GM21526 (cell line): ENCODE results near the gene SLAMF6.
"Not testable (repeated sequence)": the region's sequence is repeated elsewhere in the genome, so short reads cannot be mapped to it uniquely, and the experiment has no call there.

Experiments
- ATAC-seq: cut with Tn5 transposase; IDR thresholded peaks from one replicate; pipeline ENCODE4 v1.9.1; 2021; ENCODE audit warnings: moderate library complexity; ENCODE audit not compliant: unreplicated experiment, low FRiP score

SLAMF6 gene

DNA sequence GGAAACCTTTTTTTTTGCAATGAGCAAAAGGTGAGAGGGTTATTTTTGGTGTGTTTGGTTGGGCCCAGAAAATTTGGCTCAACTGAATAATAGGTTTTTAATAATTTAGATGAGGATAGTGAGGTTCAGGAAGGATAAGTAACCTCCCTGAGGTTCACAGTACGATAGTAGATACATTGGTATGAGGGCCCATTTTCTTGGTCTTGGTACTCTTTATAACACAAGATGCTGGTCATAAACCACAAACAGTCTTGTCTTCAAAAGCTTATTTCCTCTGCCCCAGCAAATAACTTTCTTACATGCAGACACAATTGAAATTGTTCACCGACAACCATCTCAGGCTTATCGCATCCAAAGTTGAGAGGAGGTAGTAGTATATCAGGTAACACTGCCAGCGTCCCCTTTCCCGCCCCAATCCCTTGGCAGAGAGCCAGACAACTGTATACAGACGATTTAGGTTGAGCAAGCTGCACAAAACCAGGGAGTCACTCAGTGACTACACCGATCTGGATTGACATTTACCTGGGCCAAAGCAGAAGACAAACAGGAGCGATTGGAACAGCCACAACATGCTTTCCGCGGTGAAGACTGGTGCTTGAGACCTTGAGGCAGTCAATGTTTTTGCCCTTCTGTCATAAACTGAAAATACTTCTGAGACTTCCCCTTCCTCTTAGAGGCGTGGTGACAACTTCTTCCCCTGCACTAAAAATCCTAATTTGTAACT lies at the start of gene SLAMF6:
Gene SLAMF6 (minus strand): TSS at position 634 of the 724 bp plus-strand sequence. CDS start 63 bp downstream, at position 571.
- peak; percentile 67 for ATAC-seq

DNA sequence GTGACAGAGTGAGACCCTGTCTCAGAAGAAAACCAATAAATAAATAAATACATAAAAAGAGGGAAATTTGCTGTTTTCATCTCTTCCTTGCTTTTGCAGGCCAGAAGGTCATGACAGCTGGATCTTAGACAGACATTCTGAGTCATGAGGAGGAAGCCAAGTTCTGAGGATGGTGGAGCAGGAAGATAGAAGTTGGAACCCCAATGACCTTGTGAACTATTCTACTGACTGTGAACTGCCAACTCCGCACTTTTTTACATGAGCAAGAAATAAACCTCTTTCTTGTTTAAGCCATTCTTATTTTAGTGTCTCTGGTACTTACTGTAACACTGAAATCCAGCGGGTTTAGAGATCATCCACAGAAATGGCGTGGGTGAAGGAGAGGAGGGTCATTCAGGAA lies 47.8 kb upstream of the SLAMF6 start:
- no peak for ATAC-seq

DNA sequence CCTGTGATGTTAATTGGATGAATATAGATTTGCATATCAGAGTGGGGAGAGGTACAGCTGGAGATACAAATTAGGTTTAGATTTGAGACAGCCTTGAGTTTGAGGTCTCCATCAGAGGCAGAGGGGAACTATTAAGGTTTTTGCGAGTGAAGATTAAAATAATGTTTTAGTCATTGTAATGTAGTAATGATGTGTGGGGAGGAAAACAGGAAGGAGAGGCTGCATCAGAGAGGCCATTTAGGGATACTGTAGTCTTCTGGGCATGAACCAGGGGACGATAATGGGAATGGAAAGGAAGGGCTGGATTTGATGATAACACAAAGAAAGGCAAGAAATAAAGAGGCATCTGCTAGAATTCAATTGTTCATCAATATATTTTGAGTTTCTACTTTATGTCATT lies 46.8 kb upstream of the SLAMF6 start:
- no peak for ATAC-seq

DNA sequence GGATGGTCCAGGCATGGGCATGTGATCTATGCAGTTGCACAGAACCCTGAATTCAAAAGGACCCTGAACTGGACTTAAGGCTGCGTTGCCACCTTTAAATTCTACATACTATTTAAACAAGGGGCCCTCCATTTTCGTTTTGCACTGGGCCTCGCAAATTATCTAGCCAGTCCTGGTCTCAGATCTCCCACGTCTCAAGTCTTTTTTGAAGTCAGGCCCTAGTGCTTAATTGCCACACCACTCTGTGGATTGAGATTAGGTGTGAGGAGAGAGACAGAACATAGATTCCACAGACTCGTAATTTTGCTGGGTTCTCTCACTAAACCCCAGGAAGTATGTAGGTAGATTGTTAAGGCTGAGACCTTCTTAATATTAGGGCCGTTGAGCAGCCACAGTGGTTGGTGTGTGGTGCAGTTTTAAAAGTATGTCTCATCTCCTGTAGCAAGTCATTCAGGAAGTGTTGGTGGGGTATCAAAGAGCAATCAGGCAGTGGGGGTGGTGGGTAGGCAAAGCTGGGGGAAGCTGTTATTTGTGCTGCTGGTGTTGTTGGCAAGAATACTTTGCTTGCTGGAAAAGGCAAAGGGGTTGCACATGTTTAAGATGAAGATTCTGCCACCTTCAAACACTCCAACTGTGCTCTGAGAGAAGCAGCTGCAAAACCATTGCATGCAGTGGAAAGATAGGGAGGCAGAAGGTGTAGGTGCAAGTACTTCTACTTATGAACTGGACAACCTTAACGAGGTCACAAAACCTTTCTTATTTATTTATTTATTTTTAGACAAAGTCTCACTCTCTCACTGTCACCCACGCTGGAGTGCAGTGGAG lies 45.0 kb upstream of the SLAMF6 start:
- ATAC-seq, result no peak

DNA sequence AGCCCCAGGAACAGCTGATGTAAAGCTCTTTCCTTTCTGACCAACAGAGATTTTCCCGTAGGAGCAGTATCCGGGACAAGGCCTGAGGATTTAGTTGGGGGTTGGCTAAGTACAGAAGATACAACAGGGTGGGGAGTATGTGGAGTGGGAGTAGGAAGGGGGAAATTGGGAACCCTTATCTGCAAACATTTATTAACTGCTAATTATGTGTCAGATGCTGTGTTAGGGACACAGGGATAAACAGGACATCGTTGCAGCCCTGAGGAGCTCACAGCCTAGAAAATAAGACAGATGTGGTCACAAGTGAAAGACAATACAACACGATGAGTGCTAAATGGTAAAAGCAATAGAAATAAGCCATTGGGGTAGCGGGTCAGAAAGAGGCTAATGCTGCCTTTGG lies 44.3 kb upstream of the SLAMF6 start:
- ATAC-seq, result no peak

DNA sequence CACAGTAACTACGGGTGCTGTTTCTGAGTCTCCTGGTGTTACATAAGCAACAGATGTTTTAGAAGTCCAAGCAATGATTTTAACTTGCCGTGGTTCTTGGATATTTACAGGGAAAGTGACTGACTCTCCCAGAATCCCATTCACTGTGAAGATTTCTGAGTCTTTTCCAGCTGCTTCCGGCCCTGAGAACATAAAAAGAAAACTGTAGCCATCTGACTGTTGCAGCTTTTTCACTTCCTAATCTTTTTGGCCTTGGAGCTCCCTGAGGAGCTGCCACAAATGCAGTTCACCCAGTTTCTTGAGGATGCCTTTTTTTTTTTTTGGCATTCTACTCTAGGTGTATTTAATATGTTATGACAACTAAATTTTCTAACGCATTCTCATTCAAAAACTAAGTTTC lies 42.5 kb upstream of the SLAMF6 start:
- ATAC-seq, result no peak

DNA sequence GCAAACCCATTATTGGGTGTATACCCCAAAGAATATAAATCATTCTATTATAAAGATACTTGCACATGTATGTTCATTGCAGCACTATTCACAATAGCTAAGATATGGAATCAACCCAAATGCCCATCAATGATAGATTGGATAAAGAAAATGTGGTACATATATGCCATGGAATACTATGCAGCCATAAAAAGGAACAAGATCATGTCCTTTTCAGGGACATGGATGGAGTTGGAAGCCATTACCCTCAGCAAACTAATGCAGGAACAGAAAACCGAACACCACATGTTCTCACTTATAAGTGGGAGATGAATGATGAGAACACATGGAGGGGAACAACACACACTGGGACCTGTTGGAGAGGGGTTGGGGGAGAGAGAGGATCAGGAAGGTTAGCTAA lies 40.2 kb upstream of the SLAMF6 start:
- ATAC-seq, result not testable (repeated sequence)

DNA sequence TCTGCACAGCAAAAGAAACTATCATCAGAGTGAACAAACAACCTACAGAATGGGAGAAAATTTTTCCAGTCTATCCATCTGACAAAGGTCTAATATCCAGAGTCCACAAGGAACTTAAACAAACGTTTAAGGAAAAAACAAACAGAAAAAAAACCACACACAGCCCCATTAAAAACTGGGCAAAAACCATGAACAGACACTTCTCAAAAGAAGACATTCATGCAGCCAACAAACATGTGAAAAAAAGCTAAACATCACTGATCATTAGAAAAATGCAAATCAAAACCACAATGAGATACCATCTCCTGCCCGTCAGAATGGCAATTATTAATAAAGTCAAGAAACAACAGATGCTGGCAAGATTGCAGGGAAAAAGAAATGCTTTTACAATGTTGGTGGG lies 39.7 kb upstream of the SLAMF6 start:
- ATAC-seq, result not testable (repeated sequence)

DNA sequence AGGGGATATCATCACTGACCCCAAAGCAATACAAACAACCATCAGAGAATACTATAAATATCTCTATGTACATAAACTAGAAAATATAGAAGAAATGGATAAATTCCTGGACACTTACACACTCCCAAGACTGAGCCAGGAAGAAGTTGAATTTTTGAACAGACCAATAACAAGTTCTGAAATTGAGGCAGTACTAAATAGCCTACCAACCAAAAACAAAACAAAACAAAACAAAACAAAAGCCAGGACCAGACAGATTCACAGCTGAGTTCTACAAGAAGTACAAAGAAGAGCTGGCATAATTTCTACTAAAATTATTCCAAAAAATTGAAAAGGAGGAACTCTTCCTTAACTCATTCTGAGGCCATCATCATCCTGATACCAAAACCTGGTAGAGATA lies 37.8 kb upstream of the SLAMF6 start:
- no peak for ATAC-seq

DNA sequence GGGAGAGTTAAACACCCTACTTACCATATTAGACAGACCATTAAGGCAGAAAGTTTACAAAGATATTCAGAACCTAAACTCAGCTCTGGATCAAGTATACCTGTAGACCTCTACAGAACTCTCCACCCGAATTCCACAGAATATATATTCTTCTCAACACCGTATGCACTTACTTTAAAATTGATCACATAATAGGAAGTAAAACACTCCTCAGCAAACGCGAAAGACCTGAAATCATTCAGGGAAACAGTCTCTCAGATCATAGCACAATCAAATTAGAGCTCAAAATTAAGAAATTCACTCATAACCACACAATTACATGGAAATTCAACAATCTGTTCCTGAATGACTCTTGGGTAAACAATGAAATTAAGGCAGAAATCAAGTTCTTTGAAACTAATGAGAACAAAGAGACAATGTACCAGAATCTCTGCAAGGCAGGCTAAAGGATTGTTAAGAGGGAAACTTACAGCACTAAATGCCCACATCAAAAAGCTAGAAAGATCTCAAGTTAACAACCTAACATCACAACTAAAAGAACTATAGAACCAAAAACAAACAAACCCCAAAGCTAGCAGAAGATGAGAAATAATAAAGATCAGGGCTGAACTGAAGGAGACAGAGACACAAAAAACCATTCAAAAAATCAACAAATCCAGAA lies 37.1 kb upstream of the SLAMF6 start:
- no peak for ATAC-seq

DNA sequence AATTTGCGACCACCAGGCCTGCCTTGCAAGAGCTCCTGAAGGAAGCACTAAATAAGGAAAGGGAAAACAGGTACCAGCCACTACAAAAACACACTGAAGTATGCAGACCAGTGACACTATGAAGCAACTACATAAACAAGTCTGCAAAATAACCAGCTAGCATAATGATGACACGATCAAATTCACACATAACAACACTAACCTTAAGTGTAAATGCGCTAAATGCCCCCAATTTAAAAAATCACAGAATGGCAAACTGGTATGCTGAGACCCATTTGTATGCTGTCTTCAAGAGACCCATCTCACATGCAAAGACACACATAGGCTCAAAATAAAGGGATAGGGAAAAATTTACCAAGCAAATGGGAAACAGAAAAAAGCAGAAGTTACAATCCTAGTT lies 36.4 kb upstream of the SLAMF6 start:
- ATAC-seq, result not testable (repeated sequence)

DNA sequence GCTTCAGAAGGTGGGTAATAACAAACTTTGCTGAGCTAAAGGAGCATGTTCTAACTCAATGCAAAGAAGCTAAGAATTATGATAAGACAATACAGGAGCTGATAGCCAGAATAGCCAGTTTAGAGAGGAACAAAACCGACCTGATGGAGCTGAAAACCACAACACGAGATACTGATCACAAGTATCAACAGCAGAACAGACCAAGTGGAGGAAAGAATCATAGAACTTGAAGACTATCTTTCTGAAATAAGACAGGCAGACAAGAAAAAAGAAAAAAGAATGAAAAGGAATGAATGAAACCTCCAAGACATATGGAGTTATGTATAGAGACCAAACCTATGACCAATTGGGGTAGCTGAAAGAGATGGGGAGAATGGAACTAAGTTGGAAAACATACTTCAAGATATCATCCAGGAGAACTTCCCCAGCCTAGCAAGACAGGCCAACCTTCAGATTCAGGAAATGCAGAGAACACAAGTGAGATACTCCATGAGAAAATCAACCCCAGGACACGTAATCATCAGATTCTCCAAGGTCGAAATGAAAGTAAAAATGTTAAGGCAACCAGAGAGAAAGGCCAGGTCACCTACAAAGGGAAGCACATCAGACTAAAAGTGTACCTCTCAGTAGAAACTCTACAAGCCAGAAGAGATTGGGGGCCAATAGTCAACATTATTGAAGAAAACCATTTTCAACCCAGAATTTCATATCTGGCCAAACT lies 35.8 kb upstream of the SLAMF6 start:
- no peak for ATAC-seq

DNA sequence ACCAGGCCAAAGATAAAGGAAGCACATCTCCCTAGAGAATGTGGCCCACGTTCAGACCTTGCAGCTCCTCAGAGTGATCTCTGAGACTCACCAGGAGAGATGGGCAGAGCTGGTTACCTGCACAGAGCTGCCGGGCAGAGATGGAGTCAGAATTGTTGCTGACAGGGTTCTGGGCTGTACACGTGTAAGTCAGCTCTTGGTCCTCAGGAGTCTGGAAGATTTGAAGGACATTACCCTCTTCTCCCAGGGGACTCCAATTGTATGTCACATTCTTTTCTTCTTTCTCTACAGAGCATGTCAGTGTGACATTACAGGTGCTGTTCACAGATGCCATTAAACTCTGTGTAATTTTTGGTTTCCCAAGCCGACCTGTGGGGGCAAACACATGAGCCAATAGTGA lies 30.7 kb upstream of the SLAMF6 start:
- no peak for ATAC-seq

DNA sequence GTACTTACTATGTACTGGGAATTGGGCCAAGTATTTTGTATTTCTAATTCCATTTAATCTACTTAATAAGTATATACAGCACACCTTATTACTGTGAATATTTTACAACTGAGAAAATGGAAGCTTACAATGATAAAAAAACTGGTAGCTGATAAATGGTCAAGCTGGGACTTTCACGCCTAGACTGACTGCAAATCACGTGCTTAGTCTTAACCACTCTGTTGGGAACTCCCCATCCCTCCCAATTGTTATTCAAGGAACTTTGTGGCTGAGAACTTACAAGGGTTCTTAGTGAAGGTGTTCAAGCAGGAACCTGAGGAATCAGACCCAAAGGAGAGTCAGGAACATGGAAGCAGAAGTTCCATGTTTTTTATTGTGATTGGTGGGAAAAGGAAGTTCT lies 29.4 kb upstream of the SLAMF6 start:
- ATAC-seq, result no peak

DNA sequence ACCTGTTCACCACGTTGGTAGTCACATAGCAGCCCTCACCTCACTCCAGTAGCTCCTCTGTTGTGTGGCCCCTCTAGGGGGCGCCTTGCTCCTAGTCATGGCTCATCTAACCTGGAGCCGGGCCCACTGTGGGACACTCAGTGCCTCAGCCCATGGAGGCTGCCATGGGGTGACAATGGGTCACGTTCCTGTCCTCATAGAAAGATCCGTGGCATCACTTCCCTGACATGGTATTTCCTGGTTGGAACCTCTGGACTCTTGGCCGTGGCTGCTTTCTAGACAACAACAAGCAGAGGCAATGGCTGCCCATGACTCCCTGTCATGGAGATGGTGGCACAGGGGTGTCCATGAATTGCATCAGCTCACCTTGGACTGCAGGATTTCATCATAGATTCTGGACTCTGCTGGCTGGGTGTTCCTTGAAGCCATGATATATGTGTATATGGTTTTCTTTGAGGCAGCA lies 27.5 kb upstream of the SLAMF6 start:
- no peak for ATAC-seq

DNA sequence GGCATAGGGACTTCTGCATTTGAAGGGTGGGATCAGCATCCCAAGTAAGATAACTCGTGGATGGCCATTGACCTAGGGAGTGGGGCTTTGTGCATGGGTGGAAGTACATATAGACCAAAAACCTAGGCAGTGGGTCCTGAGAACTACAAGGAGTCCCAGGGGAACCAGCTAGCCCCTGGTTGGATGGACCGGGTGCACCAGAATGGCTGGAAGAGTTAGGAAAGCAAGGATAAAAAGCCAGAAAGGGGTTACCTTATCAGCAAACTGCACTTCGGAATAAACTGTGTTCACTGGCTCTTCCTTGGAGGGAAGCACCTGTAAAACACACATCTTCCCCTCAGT lies 26.6 kb upstream of the SLAMF6 start:
- no peak for ATAC-seq

DNA sequence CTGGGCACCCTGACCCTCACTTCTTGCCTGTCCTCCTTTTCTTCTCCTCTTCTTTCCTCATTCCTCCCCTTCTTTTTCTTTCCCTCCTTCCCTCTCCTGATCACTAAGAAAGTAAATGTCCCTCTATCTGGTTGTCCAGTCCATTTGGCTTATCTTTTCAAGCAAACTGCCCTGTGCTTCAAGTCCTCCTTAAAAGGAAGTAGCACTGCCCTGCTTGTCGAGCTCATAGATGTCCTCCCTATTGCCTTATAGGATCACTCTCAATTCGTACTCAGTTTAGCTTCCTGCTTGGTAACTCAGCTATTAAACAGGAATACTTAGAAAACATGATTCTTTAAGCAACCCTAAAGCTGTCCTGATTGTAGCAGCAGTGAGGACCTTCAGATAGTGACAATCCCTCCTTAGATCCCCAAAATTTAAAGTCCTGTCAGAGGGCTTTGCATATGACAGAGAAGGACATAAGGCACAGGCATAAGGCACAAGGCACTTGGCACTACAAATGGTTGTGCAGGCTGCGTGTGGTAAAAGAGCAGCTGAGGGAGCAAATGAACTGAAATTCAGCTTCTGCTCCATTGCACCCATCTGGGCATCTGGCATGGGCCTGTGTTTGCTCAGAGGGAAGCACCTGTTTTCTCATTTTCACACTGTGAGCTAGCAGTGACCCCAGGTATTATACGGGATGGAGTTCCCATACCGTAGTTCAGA lies 26.1 kb upstream of the SLAMF6 start:
- no peak for ATAC-seq

DNA sequence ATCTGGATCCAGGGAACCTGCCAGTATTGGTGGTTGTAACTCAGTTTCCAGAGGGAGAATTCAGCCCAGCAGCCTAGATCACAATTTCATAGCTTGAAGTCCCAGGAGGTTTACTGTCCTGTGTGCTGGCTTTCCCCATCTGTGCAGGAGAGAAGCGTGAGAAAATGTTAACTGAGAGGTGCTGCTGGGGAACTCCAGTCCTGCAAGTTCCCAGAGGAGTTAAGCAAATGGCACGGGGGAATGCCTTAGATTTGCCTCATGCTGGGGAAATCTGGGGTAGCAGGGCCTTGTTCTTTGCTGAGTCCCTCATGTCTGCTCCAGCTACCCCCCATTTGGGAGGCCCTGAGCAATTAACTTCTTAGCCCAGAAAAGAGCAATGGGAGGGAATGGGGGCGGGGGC lies 25.1 kb upstream of the SLAMF6 start:
- no peak for ATAC-seq

DNA sequence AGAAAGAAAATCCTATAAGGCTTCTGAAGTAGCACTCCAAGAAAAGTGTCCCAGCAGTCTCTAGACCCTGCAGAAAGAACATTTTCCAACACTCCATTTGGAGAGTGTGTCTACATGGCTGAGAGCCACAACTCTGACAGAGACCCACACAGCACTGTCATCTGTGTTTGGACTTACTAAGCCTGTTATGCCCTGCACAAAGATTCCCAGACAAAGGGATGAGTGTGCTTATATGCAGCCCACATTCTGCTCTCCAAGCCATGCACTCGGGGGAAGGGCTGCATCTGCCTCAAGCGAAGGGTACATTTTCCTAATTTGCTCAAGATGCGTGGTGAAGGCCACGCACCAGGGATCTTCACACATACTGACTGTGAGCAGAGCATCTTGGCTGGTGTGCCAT lies 24.4 kb upstream of the SLAMF6 start:
- no peak for ATAC-seq

DNA sequence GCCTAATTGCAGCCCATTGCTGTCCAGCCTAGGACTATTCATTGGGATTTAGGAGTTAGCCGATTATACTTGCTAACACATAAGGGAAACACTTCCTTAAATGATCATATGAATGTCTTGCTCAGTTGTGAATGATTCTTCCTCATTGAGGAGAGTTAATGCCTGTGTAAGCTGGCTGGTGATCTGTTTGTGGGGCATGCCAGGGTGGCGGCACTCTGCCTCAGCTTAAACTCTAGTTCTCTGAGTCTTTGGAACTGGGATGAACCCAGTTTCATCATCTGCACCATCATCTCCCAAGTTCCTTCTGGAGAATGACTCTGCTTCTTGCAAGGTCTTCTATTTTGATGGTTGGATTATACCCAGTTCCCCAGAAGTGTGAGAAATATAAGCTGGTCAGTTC lies 23.9 kb upstream of the SLAMF6 start:
- ATAC-seq, result no peak
